ENCODE results near the gene SP8. TPM values are rescaled to one million over a fixed set of nuclear protein-coding genes. Genes with fewer than 3 reads are reported as not detected.

The SP8 gene
- total RNA-seq, 1 donor from 2014 or later, result 1.1 TPM

- no peak for DNase-seq (ENCODE audit: low spot score, unreplicated experiment)
- H3K27ac Mint-ChIP-seq, result no peak overlapping the region
Observed at GRCh38 chr7:20816372-20816959, 29.8 kb upstream of the SP8 start.

GRCh38 chr7:20804345-20804744 is 17.7 kb upstream of the SP8 start:
- no peaks in the 10 kb centered on the region for H3K9me3 Mint-ChIP-seq (ENCODE audit: low read depth)
- TF ChIP-seq CTCF (IDR thresholded peaks at IDR 0.05; ENCODE audit: unreplicated experiment), result no peak
- no peaks in the 10 kb centered on the region for H3K4me1 Mint-ChIP-seq (ENCODE audit: low read depth)
- no peak overlapping the region for H3K4me3 Mint-ChIP-seq (ENCODE audit: low read depth)
- no peak for DNase-seq (ENCODE audit: low spot score, unreplicated experiment)
- peaks cover 11% of the 10 kb centered on the region for H3K27me3 Mint-ChIP-seq
- no peaks in the 10 kb centered on the region for H3K36me3 Mint-ChIP-seq (ENCODE audit: insufficient read depth)
- no peak overlapping the region for H3K27ac Mint-ChIP-seq

More at GRCh38 chr7:20816372-20816959, 29.8 kb upstream of the SP8 start:
- no peak overlapping the region for H3K4me3 Mint-ChIP-seq (ENCODE audit: low read depth)
- no peaks in the 10 kb centered on the region for H3K36me3 Mint-ChIP-seq (ENCODE audit: insufficient read depth)
- H3K27me3 Mint-ChIP-seq, result no peaks in the 10 kb centered on the region
- H3K9me3 Mint-ChIP-seq (ENCODE audit: low read depth), result no peaks in the 10 kb centered on the region
- no peak for TF ChIP-seq CTCF (IDR thresholded peaks at IDR 0.05; ENCODE audit: unreplicated experiment)
- no peaks in the 10 kb centered on the region for H3K4me1 Mint-ChIP-seq (ENCODE audit: low read depth)

- no peaks in the 10 kb centered on the region for H3K36me3 Mint-ChIP-seq (ENCODE audit: insufficient read depth)
- TF ChIP-seq CTCF (IDR thresholded peaks at IDR 0.05; ENCODE audit: unreplicated experiment), result no peak
- H3K9me3 Mint-ChIP-seq (ENCODE audit: low read depth), result no peaks in the 10 kb centered on the region
- H3K4me1 Mint-ChIP-seq (ENCODE audit: low read depth), result peaks cover 8% of the 10 kb centered on the region
- no peak overlapping the region for H3K27ac Mint-ChIP-seq
- H3K4me3 Mint-ChIP-seq (ENCODE audit: low read depth), result no peak overlapping the region
- peaks cover 48% of the 10 kb centered on the region for H3K27me3 Mint-ChIP-seq
- no peak for DNase-seq (ENCODE audit: low spot score, unreplicated experiment)
Observed at GRCh38 chr7:20799566-20800366, 13.1 kb upstream of the SP8 start.

- no peak overlapping the region for H3K27ac Mint-ChIP-seq
- H3K27me3 Mint-ChIP-seq, result peaks cover 58% of the 10 kb centered on the region
- no peaks in the 10 kb centered on the region for H3K36me3 Mint-ChIP-seq (ENCODE audit: insufficient read depth)
- no peak for DNase-seq (ENCODE audit: low spot score, unreplicated experiment)
- no peaks in the 10 kb centered on the region for H3K9me3 Mint-ChIP-seq (ENCODE audit: low read depth)
- H3K4me3 Mint-ChIP-seq (ENCODE audit: low read depth), result peak overlapping the region; percentile 66
- peaks cover 8% of the 10 kb centered on the region for H3K4me1 Mint-ChIP-seq (ENCODE audit: low read depth)
- TF ChIP-seq CTCF (IDR thresholded peaks at IDR 0.05; ENCODE audit: unreplicated experiment), result peak; percentile 1
Observed at GRCh38 chr7:20798694-20799121, 12.0 kb upstream of the SP8 start.

- H3K4me3 Mint-ChIP-seq (ENCODE audit: low read depth), result peak overlapping the region; percentile 66
- no peak overlapping the region for H3K27ac Mint-ChIP-seq
- H3K4me1 Mint-ChIP-seq (ENCODE audit: low read depth), result peaks cover 8% of the 10 kb centered on the region
- DNase-seq (ENCODE audit: low spot score, unreplicated experiment), result no peak
- peak; percentile 17 for TF ChIP-seq CTCF (IDR thresholded peaks at IDR 0.05; ENCODE audit: unreplicated experiment)
- no peaks in the 10 kb centered on the region for H3K36me3 Mint-ChIP-seq (ENCODE audit: insufficient read depth)
- no peaks in the 10 kb centered on the region for H3K9me3 Mint-ChIP-seq (ENCODE audit: low read depth)
- peaks cover 63% of the 10 kb centered on the region for H3K27me3 Mint-ChIP-seq
Observed at GRCh38 chr7:20798081-20798693, 11.5 kb upstream of the SP8 start.
